HepG2 (cell line): ENCODE data around the gene NDUFS5. TPM values are rescaled to one million over a fixed set of nuclear protein-coding genes. Genes with fewer than 3 reads are reported as not detected.

Experiments
- ARID4A ChIP-seq: sonication (generic); formaldehyde crosslinking; IDR thresholded peaks from 2 replicates; pipeline ENCODE4 v1.5.0; 2020; ENCODE audit warnings: mild to moderate bottlenecking, missing genetic modification reagents, borderline replicate concordance
- ATF3 ChIP-seq: sonication (generic); formaldehyde crosslinking; IDR thresholded peaks from 2 replicates; pipeline ENCODE4 v1.4.0; 2020; ENCODE audit warnings: missing genetic modification reagents
- BRD4 ChIP-seq: sonication (generic); formaldehyde crosslinking; IDR thresholded peaks from 2 replicates; pipeline ENCODE4 v1.4.0; 2020; ENCODE audit warnings: missing genetic modification reagents
- FIP1L1 ChIP-seq: fragments of 200-400 bp; formaldehyde crosslinking; IDR thresholded peaks from 2 replicates; pipeline ENCODE4 v1.6.1; 2018; ENCODE audit warnings: low read depth, mild to moderate bottlenecking, low read length, moderate library complexity, borderline replicate concordance; ENCODE audit not compliant: insufficient read depth
- FOXK1 ChIP-seq: sonication (generic); formaldehyde crosslinking; IDR thresholded peaks from 2 replicates; pipeline ENCODE4 v1.4.0; 2020; ENCODE audit warnings: low read depth, missing genetic modification reagents, borderline replicate concordance
- GATAD1 ChIP-seq: IDR thresholded peaks from 2 replicates; pipeline ENCODE4 v1.6.1; 2016; ENCODE audit warnings: missing genetic modification reagents, missing compliant biosample characterization
- GMEB2 ChIP-seq: IDR thresholded peaks from 2 replicates; pipeline ENCODE4 v1.6.1; 2016; ENCODE audit warnings: missing biosample characterization, missing genetic modification reagents, low read depth
- GPN1 ChIP-seq: sonication (generic); formaldehyde crosslinking; IDR thresholded peaks from 2 replicates; pipeline ENCODE4 v1.5.1; 2020; ENCODE audit warnings: missing genetic modification reagents, borderline replicate concordance
- KAT8 ChIP-seq: IDR thresholded peaks from 2 replicates; pipeline ENCODE4 v1.6.1; 2016; ENCODE audit warnings: missing genetic modification reagents, missing compliant biosample characterization
- MEIS2 ChIP-seq: sonication (generic); formaldehyde crosslinking; IDR thresholded peaks from 2 replicates; pipeline ENCODE4 v1.9.0; 2021; ENCODE audit warnings: mild to moderate bottlenecking, missing genetic modification reagents
- NPAS2 ChIP-seq: sonication (generic); formaldehyde crosslinking; IDR thresholded peaks from 2 replicates; pipeline ENCODE4 v1.8.0; 2022; ENCODE audit warnings: mild to moderate bottlenecking, missing genetic modification reagents, borderline replicate concordance
- PTBP1 ChIP-seq: fragments of 200-400 bp; formaldehyde crosslinking; IDR thresholded peaks from 2 replicates; pipeline ENCODE4 v1.6.1; 2018; ENCODE audit warnings: low read length, low read depth; ENCODE audit not compliant: poor library complexity, severe bottlenecking
- SNRNP70 ChIP-seq: fragments of 200-400 bp; formaldehyde crosslinking; IDR thresholded peaks from 2 replicates; pipeline ENCODE4 v1.6.1; 2017; ENCODE audit warnings: mild to moderate bottlenecking, low read depth, low read length, moderate library complexity
- ZMYM3 ChIP-seq: sonication (generic); formaldehyde crosslinking; IDR thresholded peaks from 2 replicates; pipeline ENCODE4 v1.5.1; 2020; ENCODE audit warnings: mild to moderate bottlenecking, missing genetic modification reagents
- ZNF20 ChIP-seq: sonication (generic); formaldehyde crosslinking; IDR thresholded peaks from 2 replicates; pipeline ENCODE4 v1.4.0; 2020; ENCODE audit warnings: mild to moderate bottlenecking, moderate library complexity, missing genetic modification reagents
- ZNF205 ChIP-seq: IDR thresholded peaks from 2 replicates; pipeline ENCODE4 v1.6.1; 2018; ENCODE audit warnings: missing biosample characterization, missing genetic modification reagents
- ZNF331 ChIP-seq: sonication (generic); formaldehyde crosslinking; IDR thresholded peaks from 2 replicates; pipeline ENCODE4 v1.4.0; 2020; ENCODE audit warnings: missing genetic modification reagents
- ZNF335 ChIP-seq: sonication (generic); formaldehyde crosslinking; IDR thresholded peaks from 2 replicates; pipeline ENCODE4 v1.4.0; 2020; ENCODE audit warnings: missing genetic modification reagents
- ZNF350 ChIP-seq: sonication (generic); formaldehyde crosslinking; IDR thresholded peaks from 2 replicates; pipeline ENCODE4 v1.4.0; 2020; ENCODE audit warnings: mild to moderate bottlenecking, low read depth, missing genetic modification reagents, borderline replicate concordance
- ZNF354B ChIP-seq: sonication (generic); formaldehyde crosslinking; IDR thresholded peaks from 2 replicates; pipeline ENCODE4 v1.8.0; 2022; ENCODE audit warnings: mild to moderate bottlenecking, missing genetic modification reagents
- ZNF510 ChIP-seq: sonication (generic); formaldehyde crosslinking; IDR thresholded peaks from 2 replicates; pipeline ENCODE4 v1.4.0; 2020; ENCODE audit warnings: low read depth, mild to moderate bottlenecking, missing genetic modification reagents
- ZNF546 ChIP-seq: sonication (generic); formaldehyde crosslinking; conservative IDR thresholded peaks from 2 replicates; pipeline ENCODE4 v1.8.1; 2023; ENCODE audit warnings: mild to moderate bottlenecking, missing genetic modification reagents
- polyA plus RNA-seq, 8 experiments: library from polyadenylated mRNA; depleted of rRNA in 3 of 8; stranded (reverse) in 7 of 8; unstranded in 1 of 8; fragments of >200 nt; fragmentation: Illumina TruSeq in 4 of 8; extraction: Trizol in 4 of 8; gene quantifications; 2 replicates each; pipeline versions ENCODE4 v1.2.1 to v1.2.3, GENCODE V29; 2011 to 2016; ENCODE audit warnings: low read depth in 4 of 8, missing spikeins in 1 of 8, mixed read lengths in 1 of 8; ENCODE audit not compliant: insufficient read depth in 1 of 8
- total RNA-seq, 5 experiments: library from RNA; depleted of rRNA; stranded (reverse); fragments of >200 nt; fragmentation: Illumina TruSeq; extraction: Trizol; gene quantifications; 2 replicates each; pipeline ENCODE4 v1.2.3, GENCODE V29; 2016; ENCODE audit warnings: low read depth in 1 of 5
- TF ChIP-seq, protein P1 (sequence below): sonication (generic); formaldehyde crosslinking; IDR thresholded peaks from 2 replicates; pipeline ENCODE4 v1.5.0; 2020; ENCODE audit warnings: missing genetic modification reagents

NDUFS5 gene
- total and polyA plus RNA-seq, 2 of the 13 experiments (the other 11 are each of a cell fraction or from before 2014, with no cell fraction given), result 263 to 466 TPM

GRCh38 chr1:39026051-39026865 is at the start of gene NDUFS5 (continued):
- TF ChIP-seq ZNF205 (CRISPR knock-in tag) (peak; percentile 31; the same call in 1 of the 2 replicates), ZNF546 (CRISPR knock-in tag) (no peak; the same call in 1 of the 2 replicates), ZNF331 (CRISPR knock-in tag) (peak; percentile 88), KAT8 (CRISPR knock-in tag) (peak; percentile 81), ZNF20 (CRISPR knock-in tag) (no peak), GMEB2 (peak; percentile 73), SNRNP70 (no peak), FOXK1 (CRISPR knock-in tag) (0 out of 2 replicates have a peak, but pooled peaks have one; percentile 29), ZNF354B (peak; percentile 77; the same call in 1 of the 2 replicates), BRD4 (peak; percentile 72; the same call in 1 of the 2 replicates), ZNF350 (CRISPR knock-in tag) (peak; percentile 53; the same call in 1 of the 2 replicates), GATAD1 (CRISPR knock-in tag) (peak; percentile 91), ZNF335 (peak; percentile 31; the same call in 1 of the 2 replicates), ATF3 (CRISPR knock-in tag) (peak; percentile 48; the same call in 1 of the 2 replicates), GPN1 (no peak), ZNF510 (CRISPR knock-in tag) (no peak), ZMYM3 (CRISPR knock-in tag) (peak; percentile 48; the same call in 1 of the 2 replicates), ARID4A (CRISPR knock-in tag) (peak; percentile 84; the same call in 1 of the 2 replicates), NPAS2 (no peak), FIP1L1 (no peak), PTBP1 (no peak), MEIS2 (CRISPR knock-in tag) (peak; percentile 57; the same call in 1 of the 2 replicates)
- TF ChIP-seq, protein P1, sequence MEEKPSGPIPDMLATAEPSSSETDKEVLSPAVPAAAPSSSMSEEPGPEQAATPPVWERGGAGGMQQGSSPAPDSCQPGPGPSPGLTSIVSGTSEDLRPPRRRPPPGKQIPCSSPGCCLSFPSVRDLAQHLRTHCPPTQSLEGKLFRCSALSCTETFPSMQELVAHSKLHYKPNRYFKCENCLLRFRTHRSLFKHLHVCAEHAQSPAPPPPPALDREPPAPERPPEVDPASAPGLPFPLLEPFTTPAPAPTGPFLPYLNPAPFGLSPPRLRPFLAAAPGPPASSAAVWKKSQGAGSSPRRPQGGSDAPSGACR, result peak; percentile 77; the same call in 1 of the 2 replicates
